HEK293T (cell line): ENCODE measurements around the gene ANXA6.

Experiments used
- HDGF ChIP-seq: fragments of 450-650 bp; IDR thresholded peaks from 2 replicates; pipeline ENCODE4 v1.6.1; 2017; ENCODE audit warnings: antibody characterized with exemption, borderline replicate concordance
- NFRKB ChIP-seq: fragments of 450-650 bp; IDR thresholded peaks from 2 replicates; pipeline ENCODE4 v1.6.1; 2016; ENCODE audit warnings: mild to moderate bottlenecking, moderate library complexity
- SP1 ChIP-seq: fragments of 450-650 bp; IDR thresholded peaks from 2 replicates; pipeline ENCODE4 v1.6.1; 2017
- SUZ12 ChIP-seq: fragments of 450-650 bp; IDR thresholded peaks from 2 replicates; pipeline ENCODE4 v1.6.1; 2016; ENCODE audit warnings: mild to moderate bottlenecking

DNA sequence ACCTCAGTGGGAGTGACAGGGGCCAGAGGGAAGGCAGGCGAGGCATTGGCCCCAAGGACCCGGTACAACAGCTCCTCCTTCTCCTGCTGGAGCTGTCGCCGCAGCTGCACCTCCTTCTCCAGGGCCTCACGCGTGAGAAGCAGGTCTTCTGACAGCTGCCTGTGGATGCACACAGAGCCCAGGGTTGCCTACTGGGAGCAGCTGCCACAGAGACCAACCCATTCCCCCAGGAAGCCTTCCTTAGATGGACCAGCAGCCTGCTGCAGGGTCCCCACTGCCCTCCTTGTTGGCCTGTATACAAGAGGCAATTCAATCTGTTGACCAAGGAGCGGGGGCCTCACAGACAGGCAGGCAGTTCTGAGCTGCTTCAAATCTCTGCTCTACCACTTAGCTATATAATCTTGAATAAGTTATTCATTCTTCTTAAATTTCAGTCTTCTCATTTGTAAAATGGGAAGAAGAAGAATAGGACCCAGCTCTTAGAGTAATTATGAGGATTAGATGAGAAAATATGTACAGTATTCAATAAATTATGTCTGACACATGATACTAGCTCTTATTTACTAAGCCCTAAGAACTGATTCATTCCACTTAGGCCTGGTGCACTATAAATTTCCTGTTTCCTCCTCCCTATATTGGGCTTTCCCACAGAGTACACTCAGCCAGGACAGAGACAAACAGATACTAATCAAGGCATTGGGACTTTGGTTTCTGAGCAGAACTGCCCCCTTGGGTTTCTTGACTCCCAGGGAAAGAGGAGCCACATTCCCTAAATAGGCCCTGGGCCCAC lies 26.1 kb upstream of the ANXA6 start:
- TF ChIP-seq SUZ12 = no peak
- TF ChIP-seq HDGF = no peak
- TF ChIP-seq SP1 = no peak
- no peak for TF ChIP-seq NFRKB
